HG03575 (cell line): ENCODE results near the gene SLC39A11.
"Not testable (repeated sequence)": the region's sequence is repeated elsewhere in the genome, so short reads cannot be mapped to it uniquely, and the experiment has no call there.

Experiments used
- ATAC-seq: cut with Tn5 transposase; IDR thresholded peaks from one replicate; pipeline ENCODE4 v1.9.1; 2021; ENCODE audit not compliant: unreplicated experiment, insufficient number of reproducible peaks, low FRiP score; ENCODE audit errors: extremely low read depth

SLC39A11 gene

DNA sequence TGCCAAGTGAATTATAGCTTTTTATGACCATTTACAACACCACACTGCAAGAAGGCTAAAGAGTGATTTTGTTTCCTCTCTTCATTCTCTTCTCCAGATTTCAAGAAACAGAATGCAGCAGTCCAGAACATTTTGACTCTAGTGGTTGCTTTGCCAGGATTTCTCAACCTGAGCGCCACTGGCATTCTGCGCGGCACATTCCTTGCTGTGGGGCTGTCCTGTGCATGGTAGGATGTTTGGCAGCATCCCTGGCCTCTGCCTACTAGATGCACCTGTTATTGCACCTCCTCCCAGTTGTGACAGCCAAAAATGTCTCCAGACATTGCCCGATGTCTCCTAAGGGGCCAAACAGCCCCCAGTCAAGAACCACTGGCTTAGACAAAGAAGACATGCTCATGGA lies 25.7 kb upstream of the SLC39A11 start:
- no peak for ATAC-seq

DNA sequence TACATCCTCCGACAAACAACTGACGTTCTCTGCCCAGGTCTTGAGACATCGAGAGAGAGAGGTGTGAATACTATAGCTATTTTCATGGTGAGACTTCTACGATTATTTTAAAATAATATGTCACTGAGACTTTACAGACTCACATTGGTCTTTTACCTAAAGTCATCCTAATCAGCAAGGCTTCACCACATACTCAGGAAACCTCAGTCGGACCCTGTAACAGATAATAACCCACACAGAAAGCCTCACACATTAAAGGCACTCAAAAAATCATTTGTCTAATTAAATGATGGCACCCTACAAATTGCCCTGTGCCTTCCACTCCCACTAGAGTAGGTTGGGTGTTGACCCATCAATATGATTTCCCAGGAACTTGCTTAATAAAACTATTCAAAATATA lies 19.8 kb upstream of the SLC39A11 start:
- ATAC-seq, result no peak

DNA sequence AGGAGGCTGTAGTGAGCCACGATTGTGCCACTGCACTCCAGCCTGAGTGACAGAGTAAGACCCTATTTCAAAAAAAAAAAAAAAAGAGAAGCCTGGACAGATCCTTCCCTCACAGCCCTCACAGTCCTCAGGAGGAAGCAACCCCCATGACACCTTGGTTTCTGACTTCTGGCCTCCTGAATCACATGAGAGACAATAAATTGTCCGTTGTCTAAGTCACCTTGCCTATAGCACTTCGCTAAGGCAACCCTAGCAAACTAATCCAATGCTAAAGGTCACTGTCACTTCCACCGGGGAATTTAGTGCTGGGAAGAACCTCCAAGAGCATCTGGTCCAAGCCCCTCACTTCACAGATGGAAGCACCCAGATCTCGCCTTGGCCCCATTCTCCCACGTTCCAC lies 18.9 kb upstream of the SLC39A11 start:
- no peak for ATAC-seq

DNA sequence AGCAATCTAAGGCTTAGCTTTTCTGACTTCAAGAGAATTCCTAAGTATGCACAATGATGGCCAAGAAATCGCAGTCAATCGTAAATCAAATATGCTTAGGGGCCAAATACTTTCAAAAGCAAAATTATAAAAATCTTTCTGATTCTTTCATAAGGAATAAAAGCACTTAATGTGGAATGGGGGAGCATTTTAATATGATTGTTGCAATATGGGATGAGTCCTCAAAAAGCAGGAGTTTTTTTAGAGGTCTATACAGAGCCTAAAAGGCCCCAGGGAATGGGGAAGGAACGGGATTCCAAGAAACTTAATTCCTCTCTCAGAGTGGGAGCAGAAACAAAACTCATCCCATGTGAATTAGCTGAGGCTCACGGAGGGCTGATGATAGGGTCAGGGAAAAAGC lies 14.7 kb upstream of the SLC39A11 start:
- ATAC-seq, result no peak

DNA sequence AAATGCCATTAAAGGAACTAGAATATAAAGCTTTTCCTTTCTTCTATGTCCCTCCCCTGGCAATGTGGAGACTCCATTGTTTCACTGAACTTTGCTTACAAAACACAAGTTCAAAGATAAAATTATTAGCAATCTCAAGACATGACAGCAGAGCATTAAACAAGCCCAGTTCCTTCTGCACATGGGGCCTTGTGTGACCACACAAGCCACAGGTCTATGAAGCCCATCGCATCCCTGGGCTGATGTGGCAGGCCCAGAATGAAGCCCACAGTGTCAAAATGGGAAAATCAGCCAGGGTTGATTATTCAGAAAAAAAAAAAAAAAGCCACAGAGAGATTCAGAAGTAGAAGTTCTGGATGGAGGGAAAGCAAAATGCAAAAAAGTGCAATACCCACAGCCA lies 12.9 kb upstream of the SLC39A11 start:
- no peak for ATAC-seq

DNA sequence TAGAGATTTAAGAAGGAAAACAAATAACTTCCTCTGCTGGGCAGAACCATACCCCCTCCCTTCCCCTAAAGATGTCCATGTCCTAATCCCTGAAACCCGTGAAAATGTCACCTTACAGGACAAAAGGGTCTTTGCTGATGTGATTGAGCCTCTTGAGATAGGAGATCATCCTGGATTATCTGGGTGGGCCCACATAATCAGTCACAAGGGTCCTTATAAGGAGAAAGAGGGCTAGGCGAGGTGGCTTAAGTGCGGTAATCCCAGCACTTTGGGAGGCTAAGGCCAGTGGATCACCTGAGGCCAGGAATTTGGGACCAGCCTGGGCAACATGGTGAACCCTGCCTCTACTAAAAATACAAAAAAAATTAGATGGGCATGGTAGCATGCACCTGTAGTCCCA lies 12.0 kb upstream of the SLC39A11 start:
- ATAC-seq, result no peak

DNA sequence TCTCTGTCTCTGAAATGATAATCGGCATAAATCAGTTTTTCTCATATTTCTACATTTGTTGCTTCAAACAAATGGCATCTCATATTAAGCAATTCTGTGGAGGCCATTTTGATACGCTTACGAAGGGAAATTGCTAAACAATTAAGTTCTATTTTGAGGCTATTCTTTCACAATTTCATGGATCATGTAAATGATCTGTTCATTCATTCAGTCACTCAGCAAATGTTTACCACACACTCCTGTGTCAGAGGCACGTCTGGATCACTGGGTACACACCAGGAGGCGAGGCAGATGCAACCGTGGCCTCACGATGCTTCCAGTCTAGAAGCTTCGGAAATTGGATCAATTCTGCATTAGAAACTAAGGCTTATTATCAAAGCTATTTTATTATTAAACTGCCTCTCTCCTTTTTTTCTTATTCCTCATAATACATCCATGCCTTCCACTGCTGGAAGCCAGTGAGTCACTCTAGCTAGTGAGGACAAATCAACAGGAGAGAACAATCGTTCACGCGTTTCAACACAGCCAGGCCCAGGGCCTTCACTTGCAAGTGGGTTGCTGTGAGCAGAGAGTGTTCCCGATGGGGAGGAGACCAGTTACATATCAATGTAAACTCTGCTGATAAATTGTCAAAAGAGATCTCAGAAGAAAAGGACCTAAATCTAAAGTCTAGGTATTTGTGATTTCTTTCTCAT lies 11.3 kb upstream of the SLC39A11 start:
- ATAC-seq, result no peak

DNA sequence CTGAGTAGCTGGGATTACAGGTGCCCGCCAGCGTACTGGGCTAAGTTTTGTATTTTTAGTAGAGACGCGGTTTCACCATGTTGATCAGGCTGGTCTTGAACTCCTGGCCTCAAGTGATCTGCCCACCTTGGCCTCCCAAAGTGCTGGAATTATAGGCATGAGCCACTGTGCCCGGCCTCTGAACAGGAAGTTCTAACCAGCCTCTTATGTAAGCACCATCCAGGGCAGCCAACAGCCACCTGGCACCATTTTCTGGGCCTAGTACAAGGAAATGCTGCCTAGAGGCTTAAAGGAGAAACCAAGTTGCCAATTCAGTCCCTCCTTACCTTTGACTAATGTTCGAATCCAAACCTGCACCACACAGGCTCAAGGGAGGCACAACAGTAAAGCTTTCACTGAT lies 8.5 kb upstream of the SLC39A11 start:
- no peak for ATAC-seq

DNA sequence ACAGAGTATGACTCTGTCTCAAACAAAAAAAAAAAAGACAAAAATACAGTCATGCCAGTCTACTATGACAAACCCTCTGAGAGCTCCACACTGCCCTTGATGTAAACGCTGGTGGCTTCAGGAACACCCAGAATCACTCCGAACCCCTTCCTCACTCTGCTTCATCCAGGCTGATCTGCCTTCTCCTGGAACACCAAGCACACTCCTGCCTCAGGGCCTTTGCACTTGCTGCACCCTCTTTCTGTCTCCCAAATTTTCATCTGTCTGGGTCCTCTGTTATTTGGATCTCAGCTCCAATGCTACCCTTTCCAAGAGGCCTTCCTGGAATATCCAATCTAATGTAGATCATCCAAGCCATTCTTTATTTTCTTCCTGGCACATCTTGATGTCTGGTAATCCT lies 7.9 kb upstream of the SLC39A11 start:
- ATAC-seq, result no peak

DNA sequence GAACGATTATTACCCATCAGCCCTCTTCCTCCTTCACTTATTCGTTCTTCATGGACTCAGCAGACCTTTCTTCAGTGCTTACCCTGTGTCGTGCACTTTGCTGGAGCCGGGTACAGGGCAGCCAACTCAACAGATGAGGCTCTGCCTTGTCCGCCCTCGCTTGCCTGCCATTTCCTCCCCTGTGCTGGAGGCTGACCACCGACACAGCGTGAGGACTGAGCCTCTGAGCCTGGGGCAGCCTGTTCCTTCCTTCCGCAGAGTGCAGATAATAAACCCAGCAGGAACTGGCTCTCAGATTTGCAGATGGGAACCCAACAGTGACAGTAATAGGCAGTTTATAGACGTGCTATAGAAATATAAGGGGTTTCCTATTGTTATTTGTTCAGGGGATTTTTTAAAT lies 7.0 kb upstream of the SLC39A11 start:
- ATAC-seq, result no peak

DNA sequence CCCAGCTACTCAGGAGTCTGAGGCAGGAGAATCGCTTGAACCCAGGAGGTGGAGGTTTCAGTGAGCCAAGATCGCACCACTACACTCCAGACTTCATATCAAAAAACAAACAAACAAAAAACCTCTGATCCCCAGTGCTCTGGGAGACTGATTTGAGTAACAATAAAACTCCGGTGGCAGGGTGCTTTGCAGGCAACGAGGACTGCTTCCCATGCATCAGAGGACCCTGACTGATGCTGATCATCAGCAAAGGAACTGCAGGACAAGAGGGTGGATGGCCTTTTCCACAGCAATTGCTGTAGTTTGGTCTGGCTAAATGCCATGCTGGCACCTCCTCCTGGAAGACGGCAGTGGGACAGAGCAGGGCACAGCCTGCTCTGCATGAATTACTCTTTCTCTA lies 6.4 kb upstream of the SLC39A11 start:
- ATAC-seq, result no peak

DNA sequence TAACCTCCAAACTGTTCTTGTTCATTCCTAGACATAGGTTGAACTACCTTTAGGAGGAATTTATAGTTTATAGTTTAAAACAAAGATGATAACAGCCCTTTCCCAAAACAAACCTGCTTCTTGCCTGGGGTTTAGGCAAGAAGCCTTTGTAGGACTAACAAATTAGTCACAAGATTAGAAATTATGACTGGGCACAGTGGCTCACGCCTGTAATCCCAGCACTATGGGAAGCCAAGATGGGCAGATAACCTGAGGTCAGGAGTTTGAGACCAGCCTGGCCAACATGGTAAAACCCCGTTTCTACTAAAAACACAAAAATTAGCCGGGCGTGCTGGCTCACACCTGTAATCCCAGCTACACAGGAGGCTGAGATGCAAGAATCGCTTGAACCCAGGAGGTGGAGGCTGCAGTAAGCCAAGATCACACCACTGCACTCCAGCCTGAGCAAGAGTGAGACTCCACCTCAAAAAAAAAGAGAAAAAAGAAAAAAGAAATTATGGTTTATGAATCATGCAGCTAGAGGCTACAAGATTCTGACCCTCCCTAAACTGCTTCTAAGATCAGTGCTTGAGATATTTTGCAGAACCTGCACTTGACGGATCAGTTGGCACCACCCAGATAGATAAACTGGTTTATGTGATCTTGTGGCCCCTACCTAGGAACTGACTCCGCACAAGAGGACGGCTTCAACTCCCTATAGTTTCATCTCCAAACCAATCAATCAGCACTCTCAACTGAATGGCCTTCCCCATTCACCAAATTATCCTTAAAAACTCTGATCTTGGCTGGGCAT lies 5.7 kb upstream of the SLC39A11 start:
- not testable (repeated sequence) for ATAC-seq

DNA sequence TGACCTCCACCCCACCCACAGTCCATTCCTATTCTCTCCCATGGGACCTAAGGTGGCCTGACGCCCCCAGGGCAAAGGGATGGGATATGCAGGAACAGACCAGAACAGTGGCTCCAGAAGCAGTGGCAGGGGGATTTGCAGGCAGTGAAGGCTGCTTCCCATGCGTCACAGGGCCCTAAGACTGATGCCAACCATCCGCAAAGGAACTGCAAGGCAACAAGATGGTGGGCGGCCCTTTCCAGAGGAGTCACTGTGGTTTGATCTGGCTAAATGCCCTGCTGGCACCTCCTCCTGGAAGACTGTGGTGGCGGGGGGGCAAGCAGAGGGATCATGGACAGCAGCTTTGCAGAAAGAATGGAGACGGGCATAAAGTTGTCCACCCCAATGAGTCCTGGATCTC lies 4.4 kb upstream of the SLC39A11 start:
- ATAC-seq, result no peak

DNA sequence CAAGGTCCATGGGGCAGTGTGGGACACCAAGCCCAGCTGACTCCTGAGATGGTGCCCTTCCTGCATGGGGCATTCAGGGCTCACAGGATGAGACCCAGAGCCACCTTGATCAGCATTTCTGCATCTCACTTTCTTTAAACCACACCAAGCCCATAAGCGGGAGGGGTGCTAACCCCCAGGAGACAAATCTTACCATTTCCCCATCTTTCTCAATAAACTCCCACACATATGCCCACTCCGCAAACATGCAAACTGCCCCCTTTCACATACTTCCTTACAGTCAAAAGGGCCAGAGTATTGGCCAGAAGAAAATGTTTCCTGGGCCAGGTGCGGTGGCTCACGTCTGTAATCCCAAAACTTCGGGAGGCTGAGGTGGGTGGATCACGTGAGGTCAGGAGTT lies 3.7 kb upstream of the SLC39A11 start:
- no peak for ATAC-seq

DNA sequence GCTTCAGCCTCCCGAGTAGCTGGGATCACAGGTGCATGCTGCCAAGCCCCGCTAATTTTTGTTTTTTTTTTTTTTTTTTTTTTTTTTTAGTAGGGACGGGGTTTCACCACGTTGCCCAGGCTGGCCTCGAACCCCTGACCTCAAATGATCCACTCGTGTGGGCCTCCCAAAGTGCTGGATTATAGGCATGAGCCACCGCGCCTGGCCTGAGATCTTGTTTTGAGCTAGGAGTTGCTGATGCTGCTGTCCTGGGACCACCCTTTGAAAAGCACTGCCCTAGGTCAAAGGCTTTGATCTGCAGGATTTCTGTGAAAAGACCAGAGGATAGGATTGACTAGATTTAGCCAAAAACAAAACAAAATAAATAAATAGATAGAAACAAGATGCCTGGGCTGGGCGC lies 798 bp upstream of the SLC39A11 start:
- ATAC-seq, result no peak

DNA sequence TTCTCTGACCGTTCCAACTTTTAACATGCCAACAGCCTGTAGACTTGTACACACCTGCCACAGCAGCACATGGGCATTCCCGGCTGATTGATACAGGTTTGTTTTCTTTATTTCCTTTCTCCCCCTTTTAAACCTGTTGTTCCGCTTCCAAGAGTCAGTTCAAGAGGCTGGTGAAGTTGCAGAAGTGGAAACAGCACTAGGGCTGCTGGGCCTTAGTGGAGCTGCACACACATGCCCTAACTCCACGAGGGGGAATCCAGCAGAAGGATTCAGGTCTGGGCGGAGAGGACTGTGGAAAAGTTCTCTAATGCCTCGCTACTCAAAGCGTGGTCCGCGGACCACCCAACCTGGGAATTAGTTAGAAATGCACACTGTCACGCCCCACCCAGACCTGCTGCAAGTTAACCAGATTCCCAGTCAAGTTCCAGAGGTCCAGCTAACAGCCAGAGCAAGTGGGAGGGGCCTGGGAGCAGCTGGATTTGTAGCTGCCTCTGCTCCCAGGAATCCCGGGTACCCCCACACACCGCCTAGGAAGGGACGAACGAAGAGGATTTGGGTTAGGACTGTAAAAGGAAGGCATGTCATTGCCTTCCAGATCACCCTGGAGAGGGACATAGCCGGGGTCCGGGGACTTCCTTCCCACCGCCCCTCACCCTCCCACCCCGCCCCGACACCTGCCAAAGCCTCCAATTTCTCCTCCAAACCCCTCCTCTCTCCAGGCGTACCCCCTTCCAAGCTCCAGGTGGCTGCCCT lies 542 bp downstream of the SLC39A11 start:
- ATAC-seq, result no peak

DNA sequence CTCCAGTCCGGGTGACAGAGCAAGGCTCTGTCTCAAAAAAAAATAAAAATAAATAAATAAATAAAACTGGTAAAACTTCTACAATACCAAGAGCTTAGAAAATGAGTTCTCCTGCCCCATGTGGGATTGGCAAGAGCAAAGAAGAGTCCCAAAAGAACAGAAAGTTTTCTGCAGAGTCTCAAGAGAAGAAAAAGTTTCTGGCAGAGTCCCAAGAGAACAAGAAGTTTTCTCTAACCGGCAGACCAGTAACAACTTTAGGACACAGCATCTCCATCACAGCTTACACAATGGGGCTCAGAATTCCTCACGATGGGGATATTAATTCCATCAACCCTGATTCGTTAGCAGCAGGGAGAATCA lies 1.1 kb downstream of the SLC39A11 start:
- ATAC-seq, result no peak

DNA sequence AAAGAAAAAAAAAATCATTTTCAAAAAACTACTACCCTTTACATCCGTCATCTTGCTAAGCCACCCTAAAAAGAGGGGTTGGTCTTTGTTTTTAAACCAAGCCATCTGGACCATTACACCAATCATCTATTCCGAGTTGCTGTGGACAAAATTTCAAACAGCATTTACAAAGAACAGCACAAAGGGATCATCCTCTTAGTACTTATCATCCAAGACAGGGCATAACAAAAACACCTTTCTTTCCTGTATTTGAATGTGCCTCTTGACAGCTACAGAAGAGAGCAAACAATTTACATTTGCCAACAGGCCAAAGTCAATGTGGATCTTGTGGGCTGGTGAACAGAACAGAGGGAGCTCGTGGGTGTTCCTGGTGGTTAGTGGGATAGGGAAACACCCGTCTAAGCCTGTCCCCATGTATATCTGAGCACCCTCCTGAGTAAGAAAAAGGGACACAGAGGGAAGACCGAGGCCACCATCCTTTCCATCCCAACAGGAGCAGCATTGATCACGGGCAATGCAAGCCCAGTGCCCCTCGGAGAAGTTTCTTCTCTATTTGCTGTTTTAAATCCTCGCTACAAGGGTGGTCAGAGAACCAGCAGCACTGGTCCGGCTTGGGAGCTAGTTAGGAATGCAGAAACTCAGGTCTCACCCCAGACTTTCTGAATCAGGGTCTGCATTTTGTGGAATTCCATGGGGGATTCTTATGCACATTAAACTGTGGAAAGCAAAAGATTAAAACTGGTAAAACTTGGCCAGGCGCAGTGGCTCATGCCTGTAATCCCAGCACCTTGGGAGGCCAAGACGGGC lies 1.9 kb downstream of the SLC39A11 start:
- no peak for ATAC-seq
